GM23338 (cell line): Measurements from ENCODE around the gene ALB. TPM values are rescaled to one million over a fixed set of nuclear protein-coding genes. Genes with fewer than 3 reads are reported as not detected.

Source experiments
- ATAC-seq: fragments of 200-7000 bp; cut with Tn5 transposase; 3 replicates; pipeline ENCODE4 v1.9.1; 2020
- DNase-seq: peaks from one replicate; pipeline ENCODE4 v3.0.0-alpha.2; 2015; ENCODE audit warnings: low spot score
- H2AFZ ChIP-seq: fragments of 200-600 bp; sonication (generic); 2 replicates; pipeline ENCODE4 v1.8.0; 2016; ENCODE audit warnings: antibody characterized with exemption, mild to moderate bottlenecking, moderate library complexity
- H3F3A ChIP-seq: fragments of 200-600 bp; sonication (generic); replicated peaks from 2 replicates; pipeline ENCODE4 v1.8.0; 2017; ENCODE audit warnings: antibody characterized with exemption, mixed run types, low read depth
- H3K27ac ChIP-seq: fragments of 200-600 bp; sonication (generic); 2 replicates; pipeline ENCODE4 v1.6.1; 2016; ENCODE audit warnings: low read depth
- H3K27me3 ChIP-seq: fragments of 200-600 bp; sonication (generic); 2 replicates; pipeline ENCODE4 v1.8.0; 2016; ENCODE audit warnings: mild to moderate bottlenecking, mixed run types, moderate library complexity; ENCODE audit not compliant: insufficient read depth
- H3K36me3 ChIP-seq: fragments of 200-600 bp; sonication (generic); 2 replicates; pipeline ENCODE4 v1.8.0; 2016; ENCODE audit warnings: mild to moderate bottlenecking; ENCODE audit not compliant: insufficient read depth
- H3K4me1 ChIP-seq: fragments of 200-600 bp; sonication (generic); 2 replicates; pipeline ENCODE4 v1.8.0; 2016; ENCODE audit warnings: mild to moderate bottlenecking, moderate library complexity; ENCODE audit not compliant: insufficient read depth
- H3K4me2 ChIP-seq: fragments of 200-600 bp; sonication (generic); 2 replicates; pipeline ENCODE4 v1.7.1; 2017; ENCODE audit warnings: mixed run types
- H3K4me3 ChIP-seq: fragments of 200-600 bp; sonication (generic); 2 replicates; pipeline ENCODE4 v1.6.1; 2016; ENCODE audit warnings: mixed run types
- H3K79me2 ChIP-seq: fragments of 200-600 bp; sonication (generic); replicated peaks from 2 replicates; pipeline ENCODE4 v1.8.0; 2017; ENCODE audit warnings: mild to moderate bottlenecking; ENCODE audit not compliant: insufficient read depth
- H3K9me2 ChIP-seq: fragments of 200-600 bp; sonication (generic); 2 replicates; pipeline ENCODE4 v1.8.0; 2017; ENCODE audit not compliant: insufficient read depth
- H4K20me1 ChIP-seq: fragments of 200-600 bp; sonication (generic); replicated peaks from 2 replicates; pipeline ENCODE4 v1.8.0; 2017; ENCODE audit warnings: mild to moderate bottlenecking; ENCODE audit not compliant: insufficient read depth
- H3K27ac Mint-ChIP-seq: 2 replicates; pipeline ENCODE4 v1.8.0; 2020; ENCODE audit warnings: inconsistent platforms, mild to moderate bottlenecking, moderate library complexity, mixed read lengths
- H3K27me3 Mint-ChIP-seq: 3 replicates; pipeline ENCODE4 v1.8.0; 2022; ENCODE audit warnings: low read depth, mild to moderate bottlenecking, moderate library complexity, mixed read lengths, inconsistent platforms; ENCODE audit not compliant: insufficient read depth, poor library complexity
- H3K36me3 Mint-ChIP-seq: 3 replicates; pipeline ENCODE4 v1.8.0; 2021; ENCODE audit warnings: low read depth, mild to moderate bottlenecking, inconsistent platforms, moderate library complexity, mixed read lengths
- H3K4me1 Mint-ChIP-seq: 3 replicates; pipeline ENCODE4 v1.8.0; 2020; ENCODE audit warnings: mild to moderate bottlenecking, inconsistent platforms, mixed read lengths
- H3K4me3 Mint-ChIP-seq: 3 replicates; pipeline ENCODE4 v1.8.0; 2021; ENCODE audit warnings: moderate library complexity, mild to moderate bottlenecking, inconsistent platforms, mixed read lengths
- H3K9me3 Mint-ChIP-seq: 3 replicates; pipeline ENCODE4 v1.8.0; 2020; ENCODE audit warnings: moderate library complexity, mild to moderate bottlenecking, inconsistent platforms, mixed read lengths
- CREB1 ChIP-seq: fragments of 250-450 bp; sonication (Bioruptor Pico); IDR thresholded peaks from 2 replicates; pipeline ENCODE4 v1.5.0; 2020; ENCODE audit warnings: low read depth, mild to moderate bottlenecking, moderate library complexity
- CTCF ChIP-seq, 2 experiments: fragments of 200-600 bp in 1 of 2; sonication (generic) in 1 of 2; conservative IDR thresholded peaks; 2 replicates each; pipeline versions ENCODE4 v1.5.1 to v1.6.1; 2016 to 2017; ENCODE audit warnings: antibody characterized with exemption in 2 of 2, low read depth in 2 of 2, mild to moderate bottlenecking in 2 of 2, moderate library complexity in 1 of 2
- EZH2 ChIP-seq: fragments of 200-600 bp; sonication (generic); IDR thresholded peaks from one replicate; pipeline ENCODE4 v1.8.0; 2017; ENCODE audit warnings: antibody characterized with exemption, mild to moderate bottlenecking, low read depth; ENCODE audit not compliant: unreplicated experiment
- POLR2AphosphoS5 ChIP-seq: IDR thresholded peaks from 2 replicates; pipeline ENCODE4 v1.6.1; 2016; ENCODE audit warnings: antibody characterized with exemption, low read depth
- ZNF114 ChIP-seq: fragments of 250-450 bp; sonication (Bioruptor Pico); IDR thresholded peaks from 2 replicates; pipeline ENCODE4 v1.5.0; 2020; ENCODE audit warnings: mild to moderate bottlenecking, moderate library complexity
- polyA plus RNA-seq: library from polyadenylated mRNA; unstranded; fragments of >200 nt; fragmentation: Nextera tagmentation; extraction: Ambion mirVana; gene quantifications from 2 replicates; pipeline ENCODE4 v1.2.1, GENCODE V29; 2016
- total RNA-seq: library from RNA; depleted of rRNA; stranded (reverse); fragments of >200 nt; shearing (Covaris generic); gene quantifications from 2 replicates; pipeline ENCODE4 v1.2.3, GENCODE V29; 2014
- TF ChIP-seq, protein P1 (sequence below): IDR thresholded peaks from one replicate; pipeline ENCODE4 v1.6.1; 2018; ENCODE audit warnings: antibody characterized with exemption; ENCODE audit not compliant: unreplicated experiment
- TF ChIP-seq, protein P2 (sequence below): fragments of 250-450 bp; sonication (Bioruptor Pico); IDR thresholded peaks from 2 replicates; pipeline ENCODE4 v1.5.0; 2020; ENCODE audit warnings: mild to moderate bottlenecking, moderate library complexity

ALB gene
- total and polyA plus RNA-seq, 2 experiments from 2014 or later = not detected

DNA sequence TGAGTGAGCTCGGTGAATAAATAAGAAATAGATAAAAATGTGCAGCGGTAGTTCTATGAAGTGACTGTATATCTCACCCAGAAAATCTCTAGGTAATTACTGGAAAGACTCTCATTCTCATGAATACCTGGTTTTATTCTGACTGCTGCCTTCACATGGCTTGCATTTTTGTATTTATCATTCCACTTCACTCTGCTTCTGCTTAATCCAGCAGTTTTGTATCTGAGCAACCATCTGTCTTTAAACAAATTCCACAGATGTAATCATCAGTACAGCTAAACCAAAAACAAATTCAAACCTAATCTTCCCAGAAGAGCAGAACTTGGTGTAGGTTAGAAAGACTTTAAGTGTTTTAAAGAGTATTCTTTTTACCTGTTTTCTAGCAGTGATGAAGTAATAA lies 11.2 kb upstream of the ALB start:
- Histone ChIP-seq H3K79me2 (no peaks in the 10 kb centered on the region), H4K20me1 (no peaks in the 10 kb centered on the region), H3K4me2 (no peak overlapping the region), H3K4me1 (no peaks in the 10 kb centered on the region), H3K4me3 (no peak overlapping the region), H2AFZ (no peak overlapping the region), H3K9me2 (no peaks in the 10 kb centered on the region), H3K27me3 (no peaks in the 10 kb centered on the region), H3K36me3 (no peaks in the 10 kb centered on the region), H3K27ac (no peak overlapping the region), H3F3A (no peaks in the 10 kb centered on the region)
- no peak for TF ChIP-seq CREB1
- TF ChIP-seq EZH2 = no peak
- no peak for TF ChIP-seq ZNF114 (CRISPR knock-in tag)
- no peak for TF ChIP-seq CTCF (conservative IDR thresholded peaks at IDR 0.05; ENCODE audit: low read depth in 2 of 2)
- TF ChIP-seq POLR2AphosphoS5 = no peak
- TF ChIP-seq, protein P1, sequence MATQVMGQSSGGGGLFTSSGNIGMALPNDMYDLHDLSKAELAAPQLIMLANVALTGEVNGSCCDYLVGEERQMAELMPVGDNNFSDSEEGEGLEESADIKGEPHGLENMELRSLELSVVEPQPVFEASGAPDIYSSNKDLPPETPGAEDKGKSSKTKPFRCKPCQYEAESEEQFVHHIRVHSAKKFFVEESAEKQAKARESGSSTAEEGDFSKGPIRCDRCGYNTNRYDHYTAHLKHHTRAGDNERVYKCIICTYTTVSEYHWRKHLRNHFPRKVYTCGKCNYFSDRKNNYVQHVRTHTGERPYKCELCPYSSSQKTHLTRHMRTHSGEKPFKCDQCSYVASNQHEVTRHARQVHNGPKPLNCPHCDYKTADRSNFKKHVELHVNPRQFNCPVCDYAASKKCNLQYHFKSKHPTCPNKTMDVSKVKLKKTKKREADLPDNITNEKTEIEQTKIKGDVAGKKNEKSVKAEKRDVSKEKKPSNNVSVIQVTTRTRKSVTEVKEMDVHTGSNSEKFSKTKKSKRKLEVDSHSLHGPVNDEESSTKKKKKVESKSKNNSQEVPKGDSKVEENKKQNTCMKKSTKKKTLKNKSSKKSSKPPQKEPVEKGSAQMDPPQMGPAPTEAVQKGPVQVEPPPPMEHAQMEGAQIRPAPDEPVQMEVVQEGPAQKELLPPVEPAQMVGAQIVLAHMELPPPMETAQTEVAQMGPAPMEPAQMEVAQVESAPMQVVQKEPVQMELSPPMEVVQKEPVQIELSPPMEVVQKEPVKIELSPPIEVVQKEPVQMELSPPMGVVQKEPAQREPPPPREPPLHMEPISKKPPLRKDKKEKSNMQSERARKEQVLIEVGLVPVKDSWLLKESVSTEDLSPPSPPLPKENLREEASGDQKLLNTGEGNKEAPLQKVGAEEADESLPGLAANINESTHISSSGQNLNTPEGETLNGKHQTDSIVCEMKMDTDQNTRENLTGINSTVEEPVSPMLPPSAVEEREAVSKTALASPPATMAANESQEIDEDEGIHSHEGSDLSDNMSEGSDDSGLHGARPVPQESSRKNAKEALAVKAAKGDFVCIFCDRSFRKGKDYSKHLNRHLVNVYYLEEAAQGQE = no peak
- TF ChIP-seq, protein P2, sequence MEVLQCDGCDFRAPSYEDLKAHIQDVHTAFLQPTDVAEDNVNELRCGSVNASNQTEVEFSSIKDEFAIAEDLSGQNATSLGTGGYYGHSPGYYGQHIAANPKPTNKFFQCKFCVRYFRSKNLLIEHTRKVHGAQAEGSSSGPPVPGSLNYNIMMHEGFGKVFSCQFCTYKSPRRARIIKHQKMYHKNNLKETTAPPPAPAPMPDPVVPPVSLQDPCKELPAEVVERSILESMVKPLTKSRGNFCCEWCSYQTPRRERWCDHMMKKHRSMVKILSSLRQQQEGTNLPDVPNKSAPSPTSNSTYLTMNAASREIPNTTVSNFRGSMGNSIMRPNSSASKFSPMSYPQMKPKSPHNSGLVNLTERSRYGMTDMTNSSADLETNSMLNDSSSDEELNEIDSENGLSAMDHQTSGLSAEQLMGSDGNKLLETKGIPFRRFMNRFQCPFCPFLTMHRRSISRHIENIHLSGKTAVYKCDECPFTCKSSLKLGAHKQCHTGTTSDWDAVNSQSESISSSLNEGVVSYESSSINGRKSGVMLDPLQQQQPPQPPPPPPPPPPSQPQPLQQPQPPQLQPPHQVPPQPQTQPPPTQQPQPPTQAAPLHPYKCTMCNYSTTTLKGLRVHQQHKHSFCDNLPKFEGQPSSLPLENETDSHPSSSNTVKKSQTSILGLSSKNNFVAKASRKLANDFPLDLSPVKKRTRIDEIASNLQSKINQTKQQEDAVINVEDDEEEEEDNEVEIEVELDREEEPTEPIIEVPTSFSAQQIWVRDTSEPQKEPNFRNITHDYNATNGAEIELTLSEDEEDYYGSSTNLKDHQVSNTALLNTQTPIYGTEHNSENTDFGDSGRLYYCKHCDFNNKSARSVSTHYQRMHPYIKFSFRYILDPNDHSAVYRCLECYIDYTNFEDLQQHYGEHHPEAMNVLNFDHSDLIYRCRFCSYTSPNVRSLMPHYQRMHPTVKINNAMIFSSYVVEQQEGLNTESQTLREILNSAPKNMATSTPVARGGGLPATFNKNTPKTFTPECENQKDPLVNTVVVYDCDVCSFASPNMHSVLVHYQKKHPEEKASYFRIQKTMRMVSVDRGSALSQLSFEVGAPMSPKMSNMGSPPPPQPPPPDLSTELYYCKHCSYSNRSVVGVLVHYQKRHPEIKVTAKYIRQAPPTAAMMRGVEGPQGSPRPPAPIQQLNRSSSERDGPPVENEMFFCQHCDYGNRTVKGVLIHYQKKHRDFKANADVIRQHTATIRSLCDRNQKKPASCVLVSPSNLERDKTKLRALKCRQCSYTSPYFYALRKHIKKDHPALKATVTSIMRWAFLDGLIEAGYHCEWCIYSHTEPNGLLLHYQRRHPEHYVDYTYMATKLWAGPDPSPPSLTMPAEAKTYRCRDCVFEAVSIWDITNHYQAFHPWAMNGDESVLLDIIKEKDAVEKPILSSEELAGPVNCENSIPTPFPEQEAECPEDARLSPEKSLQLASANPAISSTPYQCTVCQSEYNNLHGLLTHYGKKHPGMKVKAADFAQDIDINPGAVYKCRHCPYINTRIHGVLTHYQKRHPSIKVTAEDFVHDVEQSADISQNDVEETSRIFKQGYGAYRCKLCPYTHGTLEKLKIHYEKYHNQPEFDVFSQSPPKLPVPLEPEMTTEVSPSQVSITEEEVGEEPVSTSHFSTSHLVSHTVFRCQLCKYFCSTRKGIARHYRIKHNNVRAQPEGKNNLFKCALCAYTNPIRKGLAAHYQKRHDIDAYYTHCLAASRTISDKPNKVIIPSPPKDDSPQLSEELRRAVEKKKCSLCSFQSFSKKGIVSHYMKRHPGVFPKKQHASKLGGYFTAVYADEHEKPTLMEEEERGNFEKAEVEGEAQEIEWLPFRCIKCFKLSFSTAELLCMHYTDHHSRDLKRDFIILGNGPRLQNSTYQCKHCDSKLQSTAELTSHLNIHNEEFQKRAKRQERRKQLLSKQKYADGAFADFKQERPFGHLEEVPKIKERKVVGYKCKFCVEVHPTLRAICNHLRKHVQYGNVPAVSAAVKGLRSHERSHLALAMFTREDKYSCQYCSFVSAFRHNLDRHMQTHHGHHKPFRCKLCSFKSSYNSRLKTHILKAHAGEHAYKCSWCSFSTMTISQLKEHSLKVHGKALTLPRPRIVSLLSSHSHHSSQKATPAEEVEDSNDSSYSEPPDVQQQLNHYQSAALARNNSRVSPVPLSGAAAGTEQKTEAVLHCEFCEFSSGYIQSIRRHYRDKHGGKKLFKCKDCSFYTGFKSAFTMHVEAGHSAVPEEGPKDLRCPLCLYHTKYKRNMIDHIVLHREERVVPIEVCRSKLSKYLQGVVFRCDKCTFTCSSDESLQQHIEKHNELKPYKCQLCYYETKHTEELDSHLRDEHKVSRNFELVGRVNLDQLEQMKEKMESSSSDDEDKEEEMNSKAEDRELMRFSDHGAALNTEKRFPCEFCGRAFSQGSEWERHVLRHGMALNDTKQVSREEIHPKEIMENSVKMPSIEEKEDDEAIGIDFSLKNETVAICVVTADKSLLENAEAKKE (CRISPR knock-in tag) = no peak
- no peak for ATAC-seq
- Mint-ChIP-seq H3K27ac (no peak overlapping the region), H3K27me3 (no peaks in the 10 kb centered on the region), H3K9me3 (no peaks in the 10 kb centered on the region), H3K4me1 (no peaks in the 10 kb centered on the region), H3K4me3 (no peak overlapping the region), H3K36me3 (no peaks in the 10 kb centered on the region)
- no peak for DNase-seq
